ENCODE results near the gene RNU5D-1.
A peak's percentile ranks its signal among the peaks of the same experiment; 100 is the strongest.
"Not testable (repeated sequence)": the region's sequence is repeated elsewhere in the genome, so short reads cannot be mapped to it uniquely, and the experiment has no call there.

RNU5D-1 gene

GRCh38 chr1:44775930-44776729 is 45.2 kb upstream of the RNU5D-1 start:
- H3K4me3 ChIP-seq (ENCODE audit: low read depth, low read length): peak overlapping the region; percentile 97
- in situ Hi-C loops (cut with HindIII; ENCODE audit: low sequenced_read_pairs): no loop called here
- no peak for DNase-seq (ENCODE audit: low read depth, low spot score)
- no peak for TF ChIP-seq CTCF (IDR thresholded peaks at IDR 0.05; ENCODE audit: low read depth, low read length)

- in situ Hi-C loops (cut with HindIII; ENCODE audit: low sequenced_read_pairs): no loop called here
- H3K4me3 ChIP-seq (ENCODE audit: low read depth, low read length): peak within 1 kb of the TSS; percentile 97
- DNase-seq (ENCODE audit: low read depth, low spot score): peak; percentile 96
- TF ChIP-seq CTCF (IDR thresholded peaks at IDR 0.05; ENCODE audit: low read depth, low read length): no peak
Observed at GRCh38 chr1:44775078-44775929, 44.3 kb upstream of the RNU5D-1 start, which contains the start of gene RPS8. Gene RPS8 (plus strand): TSS chr1:44775540. CDS start chr1:44775597, 57 bp downstream.

GRCh38 chr1:44766421-44766820 is 35.5 kb upstream of the RNU5D-1 start:
- DNase-seq (ENCODE audit: low read depth, low spot score); in situ Hi-C loops (cut with HindIII; ENCODE audit: low sequenced_read_pairs); H3K4me3 ChIP-seq (ENCODE audit: low read depth, low read length): not testable (repeated sequence)

GRCh38 chr1:44760876-44761275 is 29.9 kb upstream of the RNU5D-1 start:
- TF ChIP-seq CTCF (IDR thresholded peaks at IDR 0.05; ENCODE audit: low read depth, low read length): no peak
- DNase-seq (ENCODE audit: low read depth, low spot score): no peak
- no peak overlapping the region for H3K4me3 ChIP-seq (ENCODE audit: low read depth, low read length)
- in situ Hi-C loops (cut with HindIII; ENCODE audit: low sequenced_read_pairs): no loop called here

GRCh38 chr1:44759077-44759476 is 28.1 kb upstream of the RNU5D-1 start:
- H3K4me3 ChIP-seq (ENCODE audit: low read depth, low read length): no peak overlapping the region
- no peak for TF ChIP-seq CTCF (IDR thresholded peaks at IDR 0.05; ENCODE audit: low read depth, low read length)
- in situ Hi-C loops (cut with HindIII; ENCODE audit: low sequenced_read_pairs): no loop called here
- DNase-seq (ENCODE audit: low read depth, low spot score): no peak

- in situ Hi-C loops (cut with HindIII; ENCODE audit: low sequenced_read_pairs): no loop called here
- DNase-seq (ENCODE audit: low read depth, low spot score): no peak
- H3K4me3 ChIP-seq (ENCODE audit: low read depth, low read length): no peak overlapping the region
- TF ChIP-seq CTCF (IDR thresholded peaks at IDR 0.05; ENCODE audit: low read depth, low read length): no peak
Observed at GRCh38 chr1:44757420-44757819, 26.4 kb upstream of the RNU5D-1 start.

- DNase-seq (ENCODE audit: low read depth, low spot score): no peak
- TF ChIP-seq CTCF (IDR thresholded peaks at IDR 0.05; ENCODE audit: low read depth, low read length): no peak
- in situ Hi-C loops (cut with HindIII; ENCODE audit: low sequenced_read_pairs): no loop called here
Observed at GRCh38 chr1:44747878-44748277, 16.9 kb upstream of the RNU5D-1 start.

More at GRCh38 chr1:44747878-44748277, 16.9 kb upstream of the RNU5D-1 start:
- H3K4me3 ChIP-seq (ENCODE audit: low read depth, low read length): no peak overlapping the region
